PFSK-1 (cell line): ENCODE measurements around the gene NUDT19.

Source experiments
- FOXP2 ChIP-seq: optimal IDR thresholded peaks from 2 replicates; pipeline ENCODE3; 2011; ENCODE audit warnings: borderline replicate concordance, control low read depth, inconsistent platforms; ENCODE audit not compliant: insufficient read depth; ENCODE audit errors: extremely low read length, extremely low read depth
- POLR2AphosphoS5 ChIP-seq: IDR thresholded peaks from 2 replicates; pipeline ENCODE4 v1.6.1; 2012; ENCODE audit warnings: low read depth, mild to moderate bottlenecking, control low read depth, low read length, moderate library complexity
- SIN3A ChIP-seq: IDR thresholded peaks from 2 replicates; pipeline ENCODE4 v1.6.1; 2012; ENCODE audit warnings: mild to moderate bottlenecking, low read length, moderate library complexity, borderline replicate concordance; ENCODE audit not compliant: insufficient read depth
- TAF1 ChIP-seq: IDR thresholded peaks from 2 replicates; pipeline ENCODE4 v1.6.1; 2012; ENCODE audit warnings: low read length, control low read depth, borderline replicate concordance; ENCODE audit not compliant: insufficient read depth
- TF ChIP-seq, protein P1 (sequence below), 2 experiments: IDR thresholded peaks; 2 replicates each; pipeline versions ENCODE4 v1.6.1 to v1.8.0; 2011 to 2012; ENCODE audit warnings: low read depth in 2 of 2, low read length in 2 of 2, control low read depth in 1 of 2, inconsistent platforms in 1 of 2, mild to moderate bottlenecking in 1 of 2, moderate library complexity in 1 of 2; ENCODE audit not compliant: insufficient read depth in 1 of 2

NUDT19 gene

DNA sequence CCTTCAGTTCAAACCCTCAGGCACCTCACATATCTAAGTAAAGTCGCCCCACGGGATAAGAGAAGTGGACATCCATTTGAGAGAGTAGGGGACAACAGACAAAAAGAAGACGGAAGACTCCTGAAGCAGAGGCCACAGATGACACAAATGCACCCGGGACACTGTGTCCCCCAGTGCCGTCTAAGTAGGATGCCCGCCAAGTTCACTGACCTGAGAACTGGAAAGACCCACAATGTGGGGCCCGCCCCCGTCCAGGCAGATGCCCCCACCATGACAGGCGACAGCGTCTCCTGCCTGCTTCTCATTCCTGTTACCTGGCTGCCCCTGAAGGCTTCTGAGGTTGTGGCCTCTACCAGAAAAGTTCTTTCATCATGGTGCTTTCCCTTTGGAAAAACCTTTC is 33.5 kb upstream of the NUDT19 start:
- no peak for TF ChIP-seq TAF1
- TF ChIP-seq, protein P1, sequence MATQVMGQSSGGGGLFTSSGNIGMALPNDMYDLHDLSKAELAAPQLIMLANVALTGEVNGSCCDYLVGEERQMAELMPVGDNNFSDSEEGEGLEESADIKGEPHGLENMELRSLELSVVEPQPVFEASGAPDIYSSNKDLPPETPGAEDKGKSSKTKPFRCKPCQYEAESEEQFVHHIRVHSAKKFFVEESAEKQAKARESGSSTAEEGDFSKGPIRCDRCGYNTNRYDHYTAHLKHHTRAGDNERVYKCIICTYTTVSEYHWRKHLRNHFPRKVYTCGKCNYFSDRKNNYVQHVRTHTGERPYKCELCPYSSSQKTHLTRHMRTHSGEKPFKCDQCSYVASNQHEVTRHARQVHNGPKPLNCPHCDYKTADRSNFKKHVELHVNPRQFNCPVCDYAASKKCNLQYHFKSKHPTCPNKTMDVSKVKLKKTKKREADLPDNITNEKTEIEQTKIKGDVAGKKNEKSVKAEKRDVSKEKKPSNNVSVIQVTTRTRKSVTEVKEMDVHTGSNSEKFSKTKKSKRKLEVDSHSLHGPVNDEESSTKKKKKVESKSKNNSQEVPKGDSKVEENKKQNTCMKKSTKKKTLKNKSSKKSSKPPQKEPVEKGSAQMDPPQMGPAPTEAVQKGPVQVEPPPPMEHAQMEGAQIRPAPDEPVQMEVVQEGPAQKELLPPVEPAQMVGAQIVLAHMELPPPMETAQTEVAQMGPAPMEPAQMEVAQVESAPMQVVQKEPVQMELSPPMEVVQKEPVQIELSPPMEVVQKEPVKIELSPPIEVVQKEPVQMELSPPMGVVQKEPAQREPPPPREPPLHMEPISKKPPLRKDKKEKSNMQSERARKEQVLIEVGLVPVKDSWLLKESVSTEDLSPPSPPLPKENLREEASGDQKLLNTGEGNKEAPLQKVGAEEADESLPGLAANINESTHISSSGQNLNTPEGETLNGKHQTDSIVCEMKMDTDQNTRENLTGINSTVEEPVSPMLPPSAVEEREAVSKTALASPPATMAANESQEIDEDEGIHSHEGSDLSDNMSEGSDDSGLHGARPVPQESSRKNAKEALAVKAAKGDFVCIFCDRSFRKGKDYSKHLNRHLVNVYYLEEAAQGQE (IDR thresholded peaks at IDR 0.05; ENCODE audit: insufficient read depth in 1 of 2, low read depth in 2 of 2, low read length in 2 of 2): no peak

DNA sequence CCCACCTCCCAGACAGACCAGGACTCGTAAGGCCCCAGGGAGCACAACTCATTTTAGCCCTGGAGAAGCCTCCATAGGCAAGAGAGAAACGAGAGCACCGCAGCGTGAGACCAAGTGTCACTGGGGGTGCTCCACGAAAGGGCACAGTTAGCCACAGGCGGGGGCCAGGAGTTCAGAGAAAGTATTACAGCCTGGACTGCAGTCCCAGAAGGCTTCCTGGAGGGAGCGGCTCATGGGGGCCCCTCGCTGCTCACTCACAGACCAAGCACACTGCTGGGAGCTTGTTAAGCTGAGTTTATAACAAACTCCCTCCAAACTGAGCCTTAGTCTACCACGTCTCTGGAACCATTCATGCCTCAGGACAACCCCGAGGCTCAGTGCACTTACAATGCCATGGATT is 33.1 kb upstream of the NUDT19 start:
- TF ChIP-seq SIN3A (no peak), POLR2AphosphoS5 (no peak), FOXP2 (no peak), TAF1 (no peak)
- TF ChIP-seq, protein P1 (IDR thresholded peaks at IDR 0.05; ENCODE audit: insufficient read depth in 1 of 2, low read depth in 2 of 2, low read length in 2 of 2): no peak

DNA sequence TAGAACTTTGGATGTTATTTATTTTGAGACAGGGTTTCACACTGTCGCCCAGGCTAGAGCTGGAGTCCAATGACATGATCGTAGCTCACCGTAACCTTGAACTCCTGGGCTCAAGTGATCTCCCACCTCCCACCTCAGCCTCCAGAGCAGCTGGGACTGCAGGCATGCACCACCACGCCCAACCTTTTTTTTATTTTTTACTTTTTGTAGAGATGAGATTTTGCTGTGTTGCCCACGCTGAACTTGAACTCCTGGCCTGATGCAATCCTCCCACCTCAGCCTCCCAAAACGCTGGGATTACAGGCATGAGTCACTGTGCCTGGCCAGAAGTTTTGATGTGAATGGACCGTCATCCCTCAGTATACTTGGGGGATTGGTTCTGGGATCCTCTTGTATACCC is 30.3 kb upstream of the NUDT19 start:
- no peak for TF ChIP-seq POLR2AphosphoS5
- TF ChIP-seq SIN3A: no peak
- TF ChIP-seq FOXP2: no peak
- TF ChIP-seq, protein P1 (IDR thresholded peaks at IDR 0.05; ENCODE audit: insufficient read depth in 1 of 2, low read depth in 2 of 2, low read length in 2 of 2): no peak
- no peak for TF ChIP-seq TAF1

DNA sequence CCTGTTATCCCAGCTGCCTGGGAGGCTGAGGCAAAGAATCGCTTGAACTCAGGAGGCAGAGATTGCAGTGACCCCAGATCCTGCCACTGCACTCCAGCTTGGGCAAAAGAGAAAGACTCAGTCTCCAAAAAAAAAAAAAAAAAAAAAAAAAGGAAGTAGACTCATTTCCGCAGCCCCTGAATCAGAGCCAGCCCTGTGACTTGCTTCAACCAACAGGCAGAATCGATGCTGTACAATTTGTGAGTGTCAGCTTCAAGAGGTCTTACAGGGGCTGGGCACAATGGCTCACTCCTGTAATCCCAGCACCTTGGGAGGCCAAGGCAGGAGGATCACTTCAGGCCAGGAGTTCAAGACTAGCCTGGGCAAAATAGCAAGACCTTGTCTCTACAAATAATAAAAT is 29.4 kb upstream of the NUDT19 start:
- TF ChIP-seq SIN3A (no peak), TAF1 (no peak), POLR2AphosphoS5 (no peak), FOXP2 (no peak)
- TF ChIP-seq, protein P1 (IDR thresholded peaks at IDR 0.05; ENCODE audit: insufficient read depth in 1 of 2, low read depth in 2 of 2, low read length in 2 of 2): no peak

DNA sequence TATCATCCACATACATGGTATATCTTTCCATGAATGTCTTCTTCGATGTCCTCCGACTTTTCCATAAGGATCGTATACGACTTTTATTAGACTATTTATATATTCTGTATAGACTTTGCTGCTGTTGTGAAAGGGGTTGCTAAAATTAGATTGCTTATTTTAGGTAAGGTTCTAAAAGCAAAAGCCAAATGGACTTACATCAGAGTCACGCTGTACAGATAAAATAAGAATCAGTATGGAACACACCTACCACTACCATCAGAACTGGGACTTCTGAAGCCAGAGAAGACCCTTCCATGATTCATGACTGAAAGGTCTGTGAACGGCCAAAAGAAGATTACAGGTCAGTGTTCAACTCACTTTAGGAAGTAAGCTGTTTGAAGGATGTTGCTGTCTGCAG is 25.5 kb upstream of the NUDT19 start:
- TF ChIP-seq TAF1 (no peak), SIN3A (no peak), FOXP2 (no peak), POLR2AphosphoS5 (no peak)
- TF ChIP-seq, protein P1 (IDR thresholded peaks at IDR 0.05; ENCODE audit: insufficient read depth in 1 of 2, low read depth in 2 of 2, low read length in 2 of 2): no peak
